Fibroblast of pulmonary artery (primary cell): Measurements from ENCODE around the gene APPBP2.

ENCODE experiments used
- DNase-seq: peaks from one replicate; pipeline ENCODE4 v3.0.0-alpha.2; 2010; ENCODE audit warnings: low read depth
- H3K4me3 ChIP-seq: replicated peaks from 2 replicates; pipeline ENCODE4 v1.5.1; 2011; ENCODE audit warnings: low read depth, mild to moderate bottlenecking, control low read depth, low read length, moderate library complexity
- CTCF ChIP-seq: IDR thresholded peaks from 2 replicates; pipeline ENCODE4 v1.5.1; 2011; ENCODE audit warnings: mild to moderate bottlenecking, control low read depth, low read length, inconsistent platforms; ENCODE audit errors: missing control alignments

Gene APPBP2

GRCh38 chr17:60534613-60535157 is 8.6 kb upstream of the APPBP2 start:
- no peak for DNase-seq
- TF ChIP-seq CTCF = no peak
- H3K4me3 ChIP-seq = no peak overlapping the region

- no peak overlapping the region for H3K4me3 ChIP-seq
- no peak for TF ChIP-seq CTCF
- no peak for DNase-seq
Observed at GRCh38 chr17:60534010-60534555, 8.0 kb upstream of the APPBP2 start.

- no peak for TF ChIP-seq CTCF
- no peak overlapping the region for H3K4me3 ChIP-seq
- no peak for DNase-seq
Observed at GRCh38 chr17:60529806-60530205, 3.8 kb upstream of the APPBP2 start.

GRCh38 chr17:60528828-60529227 is 2.8 kb upstream of the APPBP2 start:
- no peak for TF ChIP-seq CTCF
- DNase-seq = no peak
- H3K4me3 ChIP-seq = no peak overlapping the region

GRCh38 chr17:60527701-60528100 is 1.7 kb upstream of the APPBP2 start:
- no peak for DNase-seq
- H3K4me3 ChIP-seq = no peak overlapping the region
- no peak for TF ChIP-seq CTCF

- TF ChIP-seq CTCF = no peak
- peak; percentile 35 for DNase-seq
Observed at GRCh38 chr17:60526726-60527125, 684 bp upstream of the APPBP2 start.

GRCh38 chr17:60525328-60525684 is 736 bp downstream of the APPBP2 start:
- no peak for TF ChIP-seq CTCF
- H3K4me3 ChIP-seq = peak overlapping the region; percentile 99
- peak; percentile 20 for DNase-seq

More at GRCh38 chr17:60526726-60527125, 684 bp upstream of the APPBP2 start:
- peak overlapping the region; percentile 99 for H3K4me3 ChIP-seq
